Large intestine (tissue), 3 donors: Measurements from ENCODE around the gene CEMIP. TPM values are rescaled to one million over a fixed set of nuclear protein-coding genes. Genes with fewer than 3 reads are reported as not detected.

Source experiments
- DNase-seq, 2 donors: peaks; one replicate each; pipeline versions ENCODE4 v3.0.0 to v3.0.0-alpha.2; 2013
- H3K27ac ChIP-seq: one replicate; pipeline ENCODE4 v1.5.1; 2013; ENCODE audit warnings: low read length
- H3K27me3 ChIP-seq: 2 replicates; pipeline ENCODE4 v1.6.1; 2013; ENCODE audit warnings: low read length; ENCODE audit not compliant: control insufficient read depth, insufficient read depth
- H3K36me3 ChIP-seq: 2 replicates; pipeline ENCODE4 v1.6.1; 2013; ENCODE audit warnings: low read length; ENCODE audit not compliant: control insufficient read depth, insufficient read depth
- H3K4me1 ChIP-seq: one replicate; pipeline ENCODE4 v1.6.1; 2013; ENCODE audit warnings: low read length; ENCODE audit not compliant: control insufficient read depth, insufficient read depth
- H3K4me3 ChIP-seq: one replicate; pipeline ENCODE4 v1.5.1; 2013; ENCODE audit warnings: low read length
- H3K9me3 ChIP-seq: one replicate; pipeline ENCODE4 v1.6.1; 2013; ENCODE audit warnings: mild to moderate bottlenecking, low read depth, low read length, moderate library complexity; ENCODE audit not compliant: control insufficient read depth
- WGBS: methylation state at CpG from one replicate; pipeline ENCODE4 v1.1.5; 2013; ENCODE audit warnings: low lambda C conversion rate; ENCODE audit not compliant: insufficient coverage; 5-methylcytosine and 5-hydroxymethylcytosine counted together
- polyA plus RNA-seq: library from polyadenylated mRNA; unstranded; fragments of 120-200 nt; gene quantifications from one replicate; pipeline ENCODE4 v1.2.1, GENCODE V29; 2013

Gene CEMIP
- polyA plus RNA-seq, 1 donor = 2.5 TPM

DNA sequence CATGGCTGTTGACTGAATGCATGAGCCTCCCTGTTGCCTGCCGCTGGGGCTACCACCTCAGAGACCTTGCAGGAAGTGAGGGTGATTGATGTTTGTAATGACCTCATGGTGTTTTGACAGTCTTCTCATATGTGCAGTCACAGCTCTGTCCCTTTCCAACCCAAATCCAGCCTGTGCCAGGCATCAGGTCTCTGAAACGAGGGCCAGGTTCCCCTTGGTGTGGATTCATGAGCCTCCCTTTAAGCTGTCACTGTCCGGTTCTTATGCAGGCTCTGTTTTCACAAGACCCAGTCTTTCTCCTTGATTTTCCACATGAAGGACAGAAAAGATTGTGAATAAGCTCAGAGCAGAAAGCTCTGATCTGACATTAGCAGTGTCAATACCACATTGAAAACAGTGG is 43.1 kb downstream of the CEMIP start:
- Histone ChIP-seq H3K4me1 (no peaks in the 10 kb centered on the region), H3K9me3 (no peaks in the 10 kb centered on the region), H3K36me3 (no peaks in the 10 kb centered on the region), H3K4me3 (no peak overlapping the region), H3K27ac (no peak overlapping the region), H3K27me3 (no peaks in the 10 kb centered on the region)
- no CpG with 5 or more reads among the region's 3 CpGs for WGBS
- DNase-seq = no peak

DNA sequence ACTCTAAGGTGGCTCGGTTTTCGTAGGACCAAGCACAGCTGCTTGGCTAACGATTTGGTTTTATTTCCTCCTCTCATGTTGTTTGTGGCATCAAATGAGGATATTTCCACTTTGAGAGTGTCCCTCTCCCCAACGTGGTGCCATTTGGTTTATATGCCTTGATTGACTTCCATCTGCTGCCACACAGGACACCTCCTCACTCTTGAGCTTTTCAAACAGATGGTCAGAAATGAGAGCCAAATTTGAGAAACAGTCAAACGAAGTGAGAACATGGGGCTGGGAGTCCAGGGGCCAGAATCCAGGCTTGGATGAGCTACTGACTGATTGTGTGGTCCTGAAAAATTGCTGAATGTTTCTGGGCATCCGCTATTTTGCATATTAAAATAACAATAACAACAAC is 43.5 kb downstream of the CEMIP start:
- Histone ChIP-seq H3K4me1 (no peaks in the 10 kb centered on the region), H3K9me3 (no peaks in the 10 kb centered on the region), H3K4me3 (no peak overlapping the region), H3K27ac (no peak overlapping the region), H3K27me3 (no peaks in the 10 kb centered on the region), H3K36me3 (no peaks in the 10 kb centered on the region)
- DNase-seq = no peak
- WGBS = 100% methylated on average over 2 of the region's 6 CpGs

DNA sequence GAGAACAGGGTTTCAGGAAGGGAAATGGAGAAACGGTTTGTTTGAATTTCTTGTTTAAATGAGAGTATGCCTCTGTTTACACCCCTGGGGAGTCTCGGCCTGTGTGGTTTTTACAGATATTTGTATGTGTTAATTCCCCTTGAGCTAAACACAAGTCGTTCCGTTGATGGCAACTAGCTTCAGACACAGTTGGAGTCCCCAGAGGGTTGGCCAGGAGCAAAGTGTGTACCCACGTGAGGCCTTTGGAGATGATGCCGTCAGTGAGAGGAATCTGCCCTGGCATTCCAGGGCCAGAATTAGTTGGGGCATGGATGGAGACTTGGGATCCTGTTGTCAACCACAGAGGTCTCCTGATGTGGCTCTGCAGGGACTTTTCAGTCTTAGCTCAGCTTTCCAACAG is 44.0 kb downstream of the CEMIP start:
- WGBS = 50% methylated on average over 2 of the region's 6 CpGs
- no peak for DNase-seq
- H3K36me3 ChIP-seq = no peaks in the 10 kb centered on the region
- no peaks in the 10 kb centered on the region for H3K9me3 ChIP-seq
- no peak overlapping the region for H3K27ac ChIP-seq
- no peak overlapping the region for H3K4me3 ChIP-seq
- no peaks in the 10 kb centered on the region for H3K4me1 ChIP-seq
- H3K27me3 ChIP-seq = no peaks in the 10 kb centered on the region

DNA sequence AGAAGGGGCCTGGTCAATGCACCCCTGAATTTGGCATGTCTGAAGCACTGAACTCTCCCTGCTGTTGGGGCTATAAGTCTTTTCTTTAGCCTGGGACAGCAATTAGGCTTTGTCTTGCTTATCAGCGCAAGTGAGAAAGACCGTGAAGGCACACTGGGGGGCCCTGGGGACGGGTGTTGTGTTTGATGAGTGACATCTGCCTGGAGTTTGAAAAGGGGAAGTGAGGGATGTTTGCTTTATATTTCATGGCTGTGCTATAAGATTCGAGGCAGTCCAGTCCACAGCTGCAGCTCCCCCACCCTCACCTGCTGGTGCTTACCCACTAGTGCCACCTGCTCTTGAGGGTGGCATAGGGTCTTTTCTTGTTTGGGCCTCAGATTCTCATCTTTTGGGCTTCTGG is 44.8 kb downstream of the CEMIP start:
- Histone ChIP-seq H3K27me3 (no peaks in the 10 kb centered on the region), H3K4me3 (no peak overlapping the region), H3K27ac (no peak overlapping the region), H3K36me3 (no peaks in the 10 kb centered on the region), H3K9me3 (no peaks in the 10 kb centered on the region), H3K4me1 (no peaks in the 10 kb centered on the region)
- no peak for DNase-seq
- WGBS = 40% methylated on average over 1 of the region's 4 CpGs

DNA sequence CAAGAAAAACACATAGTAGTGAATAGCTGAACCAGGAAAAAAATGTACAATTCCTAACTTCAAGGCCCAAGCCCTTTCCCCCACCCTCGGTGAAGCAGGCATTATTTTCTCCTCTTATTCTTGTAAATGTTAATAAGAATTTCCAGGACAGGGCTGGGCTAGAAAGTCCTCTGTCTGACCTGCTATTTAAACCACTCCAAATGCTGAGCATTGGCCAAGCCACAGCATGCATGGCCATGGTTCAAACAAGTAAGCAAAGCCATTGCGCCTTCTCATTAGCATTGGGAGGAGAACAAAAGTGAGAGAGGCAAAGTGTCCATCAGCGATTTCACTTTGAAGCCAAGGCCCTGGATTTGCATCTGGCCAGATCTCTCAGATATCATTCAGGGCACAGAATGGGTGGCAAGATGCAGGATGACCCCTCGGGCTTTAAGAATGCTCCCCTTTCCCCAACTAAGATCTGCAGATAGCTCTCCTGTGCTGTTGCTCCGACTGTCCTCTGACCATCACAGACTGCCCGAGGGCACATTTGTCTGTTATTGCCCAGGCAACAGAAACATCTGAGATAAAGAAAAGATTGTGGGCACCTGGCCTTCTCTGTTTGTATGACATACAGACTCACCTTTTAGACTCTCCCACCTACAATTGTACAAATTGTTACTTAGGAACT is 46.3 kb downstream of the CEMIP start:
- WGBS = 30% methylated on average over 2 of the region's 6 CpGs
- Histone ChIP-seq H3K4me3 (no peak overlapping the region), H3K27me3 (no peaks in the 10 kb centered on the region), H3K4me1 (no peaks in the 10 kb centered on the region), H3K9me3 (no peaks in the 10 kb centered on the region), H3K27ac (no peak overlapping the region), H3K36me3 (no peaks in the 10 kb centered on the region)
- DNase-seq = no peak

DNA sequence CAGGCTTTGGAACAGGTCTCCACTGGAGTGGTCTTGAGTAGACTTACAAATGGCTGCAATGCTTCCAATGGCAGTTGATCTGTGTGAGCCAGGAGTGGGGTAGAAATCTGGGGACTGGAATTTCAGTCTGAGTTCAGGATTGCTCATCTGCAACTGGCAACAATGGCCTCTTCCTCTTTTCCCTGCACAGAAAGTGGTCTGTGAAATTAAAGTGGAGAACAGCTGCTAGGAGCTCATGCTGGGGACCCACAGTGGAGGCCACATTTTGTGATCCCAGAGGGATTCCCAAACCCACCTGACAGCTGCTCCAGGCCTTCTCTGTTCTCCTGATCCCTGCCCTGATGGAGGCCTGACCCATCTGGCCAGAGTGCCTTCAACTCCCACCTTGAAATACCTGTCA is 49.6 kb downstream of the CEMIP start:
- no peak overlapping the region for H3K27ac ChIP-seq
- H3K4me3 ChIP-seq = no peak overlapping the region
- no peaks in the 10 kb centered on the region for H3K27me3 ChIP-seq
- DNase-seq = no peak
- H3K9me3 ChIP-seq = no peaks in the 10 kb centered on the region
- H3K36me3 ChIP-seq = no peaks in the 10 kb centered on the region
- H3K4me1 ChIP-seq = no peaks in the 10 kb centered on the region

DNA sequence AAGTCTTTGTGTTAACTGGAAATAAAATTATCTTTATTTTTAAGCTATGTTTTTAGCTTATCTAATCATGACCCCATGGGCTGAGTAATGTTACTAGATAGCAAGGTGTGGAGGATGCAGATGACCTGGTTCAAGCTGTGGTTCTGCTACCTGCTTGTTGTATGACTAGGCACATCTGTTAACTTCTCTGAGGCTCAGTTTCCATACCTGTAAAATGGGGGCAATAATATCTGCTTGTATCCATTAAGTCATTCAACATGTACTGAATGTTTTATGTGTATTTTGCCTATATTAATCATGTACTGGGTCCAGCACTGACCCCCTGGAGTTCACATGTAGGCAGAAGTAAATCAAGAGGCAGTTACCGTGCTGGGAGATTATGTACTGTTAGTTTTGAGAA is 51.5 kb downstream of the CEMIP start:
- no peaks in the 10 kb centered on the region for H3K36me3 ChIP-seq
- H3K4me3 ChIP-seq = no peak overlapping the region
- H3K27ac ChIP-seq = no peak overlapping the region
- H3K27me3 ChIP-seq = no peaks in the 10 kb centered on the region
- no peak for DNase-seq
- H3K4me1 ChIP-seq = no peaks in the 10 kb centered on the region
- no CpG with 5 or more reads among the region's 1 CpG for WGBS
- no peaks in the 10 kb centered on the region for H3K9me3 ChIP-seq

DNA sequence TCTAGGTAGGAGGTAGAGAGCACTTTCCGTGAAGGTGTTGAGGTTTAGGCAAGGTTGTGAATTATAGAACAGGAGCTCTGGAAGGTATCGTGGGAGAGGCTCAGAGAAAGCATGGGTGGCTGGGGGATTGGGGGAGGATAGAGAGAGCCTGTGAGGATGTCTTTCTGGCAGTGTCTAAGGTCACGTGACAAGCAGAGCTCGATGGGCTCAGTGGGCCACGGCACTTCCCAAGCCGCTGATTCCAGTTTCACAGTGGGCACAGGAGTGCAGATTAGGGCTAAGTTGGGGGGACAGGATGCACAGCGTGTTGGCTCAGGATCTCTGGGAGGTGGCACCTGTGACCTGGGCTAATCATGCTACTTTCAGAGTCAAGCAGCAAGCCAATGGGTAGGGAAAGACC is 52.0 kb downstream of the CEMIP start:
- H3K27ac ChIP-seq = no peak overlapping the region
- H3K27me3 ChIP-seq = no peaks in the 10 kb centered on the region
- no peaks in the 10 kb centered on the region for H3K4me1 ChIP-seq
- H3K36me3 ChIP-seq = no peaks in the 10 kb centered on the region
- H3K9me3 ChIP-seq = no peaks in the 10 kb centered on the region
- H3K4me3 ChIP-seq = no peak overlapping the region
- DNase-seq = no peak
- no CpG with 5 or more reads among the region's 7 CpGs for WGBS

DNA sequence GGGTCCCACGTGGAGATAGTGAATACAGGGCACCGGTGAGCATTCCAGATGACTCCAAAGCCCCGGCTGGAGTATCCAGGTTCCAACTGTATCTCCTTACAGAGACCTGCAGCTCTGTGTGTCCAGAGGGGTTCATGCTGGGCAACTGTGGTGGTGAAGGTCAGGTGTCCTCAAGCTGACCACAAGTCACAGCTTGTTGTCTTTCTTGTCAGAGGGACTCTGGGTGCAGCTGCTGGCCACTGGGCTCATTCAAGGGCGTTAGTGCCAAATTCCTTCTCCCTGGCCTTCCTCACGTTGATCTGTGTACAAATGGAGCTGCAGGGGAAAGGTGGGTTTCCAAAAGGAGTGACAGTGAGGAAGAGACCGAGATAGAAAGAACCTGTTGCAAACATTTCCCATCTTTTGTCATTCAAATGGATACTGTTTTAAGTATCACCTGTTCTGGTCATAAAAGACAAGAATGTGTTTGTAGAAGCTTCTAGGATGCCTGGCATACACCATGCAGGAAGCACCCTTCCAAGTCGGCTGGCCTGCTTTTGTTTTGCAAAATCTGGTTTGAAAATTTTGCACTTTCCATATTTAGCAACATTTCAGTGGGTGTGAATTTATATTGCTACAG is 52.5 kb downstream of the CEMIP start:
- no CpG with 5 or more reads among the region's 7 CpGs for WGBS
- Histone ChIP-seq H3K27ac (no peak overlapping the region), H3K27me3 (no peaks in the 10 kb centered on the region), H3K36me3 (no peaks in the 10 kb centered on the region), H3K4me1 (no peaks in the 10 kb centered on the region), H3K9me3 (no peaks in the 10 kb centered on the region), H3K4me3 (no peak overlapping the region)
- DNase-seq = no peak

DNA sequence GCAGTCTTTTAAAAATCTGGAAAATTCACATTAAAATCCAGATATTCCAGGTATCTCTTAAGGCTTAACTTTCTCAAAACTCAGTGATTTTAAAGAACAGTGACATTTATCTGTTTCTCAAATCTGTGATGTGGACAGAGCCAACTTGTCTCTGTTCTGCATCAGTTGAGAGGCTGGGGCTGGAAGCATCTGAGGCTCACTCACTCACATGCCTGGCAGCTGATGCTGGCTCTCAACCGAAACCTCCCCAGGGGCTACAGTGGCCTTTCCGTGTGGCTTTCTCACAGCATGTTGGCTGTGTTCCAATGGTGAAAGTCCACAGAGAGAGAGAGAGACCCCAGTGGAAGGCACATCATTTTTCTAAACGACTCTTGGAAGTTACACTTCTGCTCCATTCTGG is 53.5 kb downstream of the CEMIP start:
- H3K9me3 ChIP-seq = no peaks in the 10 kb centered on the region
- H3K27me3 ChIP-seq = no peaks in the 10 kb centered on the region
- no peak for DNase-seq
- H3K36me3 ChIP-seq = no peaks in the 10 kb centered on the region
- H3K4me1 ChIP-seq = no peaks in the 10 kb centered on the region
- WGBS = no CpG with 5 or more reads among the region's 3 CpGs
- H3K27ac ChIP-seq = no peak overlapping the region
- H3K4me3 ChIP-seq = no peak overlapping the region

DNA sequence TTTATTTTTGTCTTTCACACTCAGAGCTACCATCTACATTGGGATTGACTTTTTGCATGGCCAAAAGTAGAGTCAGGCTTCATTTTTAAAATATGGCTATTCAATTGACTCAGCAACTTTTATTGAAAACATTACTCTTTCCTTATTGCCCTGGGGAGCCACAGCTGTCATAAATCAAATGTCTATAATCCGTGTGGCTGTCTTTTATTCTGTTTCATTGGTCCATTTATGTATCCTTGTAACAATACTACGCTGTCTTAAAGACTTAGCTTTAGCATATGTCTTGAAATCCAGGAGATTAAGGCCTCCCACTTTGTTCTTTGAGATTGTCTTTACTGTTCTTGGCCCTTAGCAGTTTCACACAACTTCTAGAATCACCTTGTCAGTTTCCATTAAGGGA is 55.2 kb downstream of the CEMIP start:
- Histone ChIP-seq H3K27me3 (no peaks in the 10 kb centered on the region), H3K27ac (no peak overlapping the region), H3K9me3 (no peaks in the 10 kb centered on the region), H3K4me1 (no peaks in the 10 kb centered on the region), H3K4me3 (no peak overlapping the region), H3K36me3 (no peaks in the 10 kb centered on the region)
- DNase-seq = no peak
- WGBS = 60% methylated on average over 1 of the region's 2 CpGs
